ENCODE data around the gene AP1M2. TPM values are rescaled to one million over a fixed set of nuclear protein-coding genes. Genes with fewer than 3 reads are reported as not detected.

AP1M2 gene
- total RNA-seq, 1 experiment from 2014 or later = 127 TPM

- TF ChIP-seq AFF4 (CRISPR knock-in tag; IDR thresholded peaks at IDR 0.05; ENCODE audit: borderline replicate concordance) = no peak
- TF ChIP-seq ELF4 (CRISPR knock-in tag; IDR thresholded peaks at IDR 0.05; ENCODE audit: low read depth) = 0 out of 2 replicates have a peak, but pooled peaks have one; percentile 31
- TF ChIP-seq ZNF317 (CRISPR knock-in tag; IDR thresholded peaks at IDR 0.05; ENCODE audit: borderline replicate concordance, low read depth) = no peak
- TF ChIP-seq E2F4 (CRISPR knock-in tag; IDR thresholded peaks at IDR 0.05; ENCODE audit: borderline replicate concordance, low read depth) = peak; percentile 96
- no peak for TF ChIP-seq FOXP1 (CRISPR knock-in tag; IDR thresholded peaks at IDR 0.05; ENCODE audit: borderline replicate concordance)
- TF ChIP-seq, protein P1, sequence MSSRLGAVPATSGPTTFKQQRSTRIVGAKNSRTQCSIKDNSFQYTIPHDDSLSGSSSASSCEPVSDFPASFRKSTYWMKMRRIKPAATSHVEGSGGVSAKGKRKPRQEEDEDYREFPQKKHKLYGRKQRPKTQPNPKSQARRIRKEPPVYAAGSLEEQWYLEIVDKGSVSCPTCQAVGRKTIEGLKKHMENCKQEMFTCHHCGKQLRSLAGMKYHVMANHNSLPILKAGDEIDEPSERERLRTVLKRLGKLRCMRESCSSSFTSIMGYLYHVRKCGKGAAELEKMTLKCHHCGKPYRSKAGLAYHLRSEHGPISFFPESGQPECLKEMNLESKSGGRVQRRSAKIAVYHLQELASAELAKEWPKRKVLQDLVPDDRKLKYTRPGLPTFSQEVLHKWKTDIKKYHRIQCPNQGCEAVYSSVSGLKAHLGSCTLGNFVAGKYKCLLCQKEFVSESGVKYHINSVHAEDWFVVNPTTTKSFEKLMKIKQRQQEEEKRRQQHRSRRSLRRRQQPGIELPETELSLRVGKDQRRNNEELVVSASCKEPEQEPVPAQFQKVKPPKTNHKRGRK (CRISPR knock-in tag; IDR thresholded peaks at IDR 0.05; ENCODE audit: borderline replicate concordance) = no peak
- TF ChIP-seq, protein P2, sequence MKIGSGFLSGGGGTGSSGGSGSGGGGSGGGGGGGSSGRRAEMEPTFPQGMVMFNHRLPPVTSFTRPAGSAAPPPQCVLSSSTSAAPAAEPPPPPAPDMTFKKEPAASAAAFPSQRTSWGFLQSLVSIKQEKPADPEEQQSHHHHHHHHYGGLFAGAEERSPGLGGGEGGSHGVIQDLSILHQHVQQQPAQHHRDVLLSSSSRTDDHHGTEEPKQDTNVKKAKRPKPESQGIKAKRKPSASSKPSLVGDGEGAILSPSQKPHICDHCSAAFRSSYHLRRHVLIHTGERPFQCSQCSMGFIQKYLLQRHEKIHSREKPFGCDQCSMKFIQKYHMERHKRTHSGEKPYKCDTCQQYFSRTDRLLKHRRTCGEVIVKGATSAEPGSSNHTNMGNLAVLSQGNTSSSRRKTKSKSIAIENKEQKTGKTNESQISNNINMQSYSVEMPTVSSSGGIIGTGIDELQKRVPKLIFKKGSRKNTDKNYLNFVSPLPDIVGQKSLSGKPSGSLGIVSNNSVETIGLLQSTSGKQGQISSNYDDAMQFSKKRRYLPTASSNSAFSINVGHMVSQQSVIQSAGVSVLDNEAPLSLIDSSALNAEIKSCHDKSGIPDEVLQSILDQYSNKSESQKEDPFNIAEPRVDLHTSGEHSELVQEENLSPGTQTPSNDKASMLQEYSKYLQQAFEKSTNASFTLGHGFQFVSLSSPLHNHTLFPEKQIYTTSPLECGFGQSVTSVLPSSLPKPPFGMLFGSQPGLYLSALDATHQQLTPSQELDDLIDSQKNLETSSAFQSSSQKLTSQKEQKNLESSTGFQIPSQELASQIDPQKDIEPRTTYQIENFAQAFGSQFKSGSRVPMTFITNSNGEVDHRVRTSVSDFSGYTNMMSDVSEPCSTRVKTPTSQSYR (CRISPR knock-in tag; IDR thresholded peaks at IDR 0.05) = peak; percentile 64; the same call in 1 of the 2 replicates
- TF ChIP-seq ZNF219 (CRISPR knock-in tag; IDR thresholded peaks at IDR 0.05; ENCODE audit: borderline replicate concordance) = no peak
- TF ChIP-seq ATF6 (CRISPR knock-in tag; IDR thresholded peaks at IDR 0.05) = no peak
- TF ChIP-seq NR2C2 (CRISPR knock-in tag; IDR thresholded peaks at IDR 0.05) = no peak
- TF ChIP-seq ZNF416 (CRISPR knock-in tag; IDR thresholded peaks at IDR 0.05) = no peak
- no peak for TF ChIP-seq USF2 (CRISPR knock-in tag; IDR thresholded peaks at IDR 0.05)
- TF ChIP-seq, protein P3, sequence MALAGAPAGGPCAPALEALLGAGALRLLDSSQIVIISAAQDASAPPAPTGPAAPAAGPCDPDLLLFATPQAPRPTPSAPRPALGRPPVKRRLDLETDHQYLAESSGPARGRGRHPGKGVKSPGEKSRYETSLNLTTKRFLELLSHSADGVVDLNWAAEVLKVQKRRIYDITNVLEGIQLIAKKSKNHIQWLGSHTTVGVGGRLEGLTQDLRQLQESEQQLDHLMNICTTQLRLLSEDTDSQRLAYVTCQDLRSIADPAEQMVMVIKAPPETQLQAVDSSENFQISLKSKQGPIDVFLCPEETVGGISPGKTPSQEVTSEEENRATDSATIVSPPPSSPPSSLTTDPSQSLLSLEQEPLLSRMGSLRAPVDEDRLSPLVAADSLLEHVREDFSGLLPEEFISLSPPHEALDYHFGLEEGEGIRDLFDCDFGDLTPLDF (CRISPR knock-in tag; IDR thresholded peaks at IDR 0.05) = no peak
- no peak; the same call in 1 of the 2 replicates for TF ChIP-seq NFE2L1 (CRISPR knock-in tag; IDR thresholded peaks at IDR 0.05)
- TF ChIP-seq CREM (CRISPR knock-in tag; IDR thresholded peaks at IDR 0.05) = 0 out of 2 replicates have a peak, but pooled peaks have one; percentile 40
- TF ChIP-seq IRF2 (CRISPR knock-in tag; IDR thresholded peaks at IDR 0.05; ENCODE audit: borderline replicate concordance, low read depth) = no peak
- TF ChIP-seq E2F5 (CRISPR knock-in tag; IDR thresholded peaks at IDR 0.05) = peak; percentile 59; the same call in 1 of the 2 replicates
- no peak for TF ChIP-seq GTF2I (CRISPR knock-in tag; conservative IDR thresholded peaks at IDR 0.05)
- TF ChIP-seq NFYB (CRISPR knock-in tag; conservative IDR thresholded peaks at IDR 0.05; ENCODE audit: low read depth) = peak; percentile 87
- TF ChIP-seq, protein P4, sequence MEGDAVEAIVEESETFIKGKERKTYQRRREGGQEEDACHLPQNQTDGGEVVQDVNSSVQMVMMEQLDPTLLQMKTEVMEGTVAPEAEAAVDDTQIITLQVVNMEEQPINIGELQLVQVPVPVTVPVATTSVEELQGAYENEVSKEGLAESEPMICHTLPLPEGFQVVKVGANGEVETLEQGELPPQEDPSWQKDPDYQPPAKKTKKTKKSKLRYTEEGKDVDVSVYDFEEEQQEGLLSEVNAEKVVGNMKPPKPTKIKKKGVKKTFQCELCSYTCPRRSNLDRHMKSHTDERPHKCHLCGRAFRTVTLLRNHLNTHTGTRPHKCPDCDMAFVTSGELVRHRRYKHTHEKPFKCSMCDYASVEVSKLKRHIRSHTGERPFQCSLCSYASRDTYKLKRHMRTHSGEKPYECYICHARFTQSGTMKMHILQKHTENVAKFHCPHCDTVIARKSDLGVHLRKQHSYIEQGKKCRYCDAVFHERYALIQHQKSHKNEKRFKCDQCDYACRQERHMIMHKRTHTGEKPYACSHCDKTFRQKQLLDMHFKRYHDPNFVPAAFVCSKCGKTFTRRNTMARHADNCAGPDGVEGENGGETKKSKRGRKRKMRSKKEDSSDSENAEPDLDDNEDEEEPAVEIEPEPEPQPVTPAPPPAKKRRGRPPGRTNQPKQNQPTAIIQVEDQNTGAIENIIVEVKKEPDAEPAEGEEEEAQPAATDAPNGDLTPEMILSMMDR (IDR thresholded peaks at IDR 0.05) = no peak; the same call in 1 of the 2 replicates
These were observed 18.1 kb downstream of the AP1M2 start, which contains the start of gene CDKN2D (continued) for GRCh38 chr19:10568826-10569651.

All from WTC11 (cell line).